Measurements from ENCODE around the gene RNF223. TPM values are rescaled to one million over a fixed set of nuclear protein-coding genes. Genes with fewer than 3 reads are reported as not detected.
A peak's percentile ranks its signal among the peaks of the same experiment; 100 is the strongest.

The RNF223 gene
- total and polyA plus RNA-seq, 11 donors, result not detected

DNA sequence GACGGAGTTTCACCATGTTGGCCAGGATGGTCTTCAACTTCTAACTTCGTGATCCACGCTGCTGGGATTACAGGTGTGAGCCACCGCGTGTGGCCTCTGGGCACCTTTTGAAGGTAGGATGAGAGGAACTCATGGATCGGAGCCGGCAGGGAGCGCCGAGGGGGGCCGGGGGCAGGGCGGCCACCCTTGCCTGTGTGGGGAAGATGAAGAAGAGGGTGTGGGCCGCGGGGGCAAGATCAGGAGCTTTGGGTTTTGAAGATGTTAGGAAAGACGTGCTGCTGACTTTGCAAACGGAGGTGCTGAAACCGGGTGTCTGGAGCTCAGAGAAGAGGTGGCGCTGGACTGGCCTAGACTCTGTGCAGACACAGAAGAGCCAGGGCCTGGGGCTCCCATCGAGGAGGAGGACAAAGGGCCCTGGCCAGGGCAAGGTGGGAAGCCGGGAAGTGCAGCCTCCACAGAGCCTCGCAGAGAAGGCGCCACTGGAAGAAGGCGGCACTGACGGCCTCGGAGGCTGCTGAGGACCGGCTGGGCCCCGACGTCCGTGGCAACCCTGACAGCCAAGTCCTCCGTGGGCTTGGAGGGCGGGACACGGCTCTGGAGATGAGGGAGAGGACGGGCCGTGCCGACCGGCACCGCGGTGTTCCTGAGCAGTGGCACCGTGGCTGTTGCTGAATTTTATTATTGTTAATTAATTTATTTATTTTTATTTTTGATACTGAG lies 13.7 kb downstream of the RNF223 start:
- Histone ChIP-seq H3K9me3 (no peaks in the 10 kb centered on the region), H3K27me3 (peaks cover 28 to 69% (median 46%) of the 10 kb centered on the region in 9 donors), H3K36me3 (no peaks in the 10 kb centered on the region), H3K4me1 (peaks cover 0 to 42% (median 18%) of the 10 kb centered on the region in 12 donors), H3K27ac (no peak overlapping the region), H3K4me3 (peak overlapping the region in 3 of 12 donors; percentile 49 to 65 (median 60))
- ATAC-seq (no peak), DNase-seq (no peak)
- intact Hi-C loops (cut with DNase I), result loop anchor here in 7 of 10 donors (5.0 kb wide), 5 partner anchors 33 to 78 kb away; partner anchors contain the start of genes AGRN (in 3 of the 7) and PERM1 (in 1 of the 7)
- 52 to 66% (median 59%) methylated on average over 38 of the region's 38 CpGs for WGBS, 4 donors
- TF ChIP-seq, protein P1, sequence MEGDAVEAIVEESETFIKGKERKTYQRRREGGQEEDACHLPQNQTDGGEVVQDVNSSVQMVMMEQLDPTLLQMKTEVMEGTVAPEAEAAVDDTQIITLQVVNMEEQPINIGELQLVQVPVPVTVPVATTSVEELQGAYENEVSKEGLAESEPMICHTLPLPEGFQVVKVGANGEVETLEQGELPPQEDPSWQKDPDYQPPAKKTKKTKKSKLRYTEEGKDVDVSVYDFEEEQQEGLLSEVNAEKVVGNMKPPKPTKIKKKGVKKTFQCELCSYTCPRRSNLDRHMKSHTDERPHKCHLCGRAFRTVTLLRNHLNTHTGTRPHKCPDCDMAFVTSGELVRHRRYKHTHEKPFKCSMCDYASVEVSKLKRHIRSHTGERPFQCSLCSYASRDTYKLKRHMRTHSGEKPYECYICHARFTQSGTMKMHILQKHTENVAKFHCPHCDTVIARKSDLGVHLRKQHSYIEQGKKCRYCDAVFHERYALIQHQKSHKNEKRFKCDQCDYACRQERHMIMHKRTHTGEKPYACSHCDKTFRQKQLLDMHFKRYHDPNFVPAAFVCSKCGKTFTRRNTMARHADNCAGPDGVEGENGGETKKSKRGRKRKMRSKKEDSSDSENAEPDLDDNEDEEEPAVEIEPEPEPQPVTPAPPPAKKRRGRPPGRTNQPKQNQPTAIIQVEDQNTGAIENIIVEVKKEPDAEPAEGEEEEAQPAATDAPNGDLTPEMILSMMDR (IDR thresholded peaks at IDR 0.05), result no peak
- TF ChIP-seq POLR2A (IDR thresholded peaks at IDR 0.05), result no peak

DNA sequence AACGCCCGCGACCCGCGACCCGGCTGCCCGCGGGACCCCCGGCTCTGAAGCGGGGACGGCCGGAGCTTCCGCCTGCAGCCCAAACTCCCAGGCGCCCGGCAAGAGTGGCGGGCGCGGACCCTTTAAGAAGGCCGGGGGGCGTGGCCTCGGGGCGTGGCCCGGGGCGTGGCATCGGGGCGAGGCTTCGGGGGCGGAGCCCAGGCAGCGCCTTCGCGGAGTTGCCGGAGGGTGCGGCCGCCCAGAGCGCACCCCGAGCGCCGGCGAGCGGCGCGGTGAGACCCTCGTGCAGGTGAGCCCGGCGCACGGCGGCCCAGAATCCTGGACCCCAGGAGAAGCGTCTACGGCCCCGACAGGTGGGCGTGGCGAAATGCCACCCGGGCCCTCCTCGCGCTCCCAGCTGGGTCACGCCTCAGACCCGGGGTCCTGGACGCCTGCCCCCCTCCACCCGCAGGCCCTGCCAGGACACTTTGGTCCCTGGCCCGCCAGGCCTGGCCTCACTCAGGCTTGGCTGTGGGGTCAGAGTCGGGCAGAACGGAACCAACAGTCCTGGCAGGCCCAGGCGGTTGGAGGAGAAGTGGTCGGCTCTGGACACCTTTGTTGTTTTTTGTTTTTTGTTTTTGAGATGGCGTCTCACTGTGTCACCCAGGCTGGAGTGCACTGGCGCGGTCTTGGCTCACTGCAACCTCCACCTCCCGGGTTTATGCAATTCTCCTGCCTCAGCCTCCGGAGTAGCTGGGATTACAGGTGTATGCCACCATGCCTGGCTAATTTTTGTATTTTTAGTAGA lies 14.4 kb downstream of the RNF223 start:
- intact Hi-C loops (cut with DNase I), result loop anchor here in 7 of 10 donors (2.0 to 5.0 kb wide), 6 partner anchors 23 to 77 kb away; partner anchors contain the start of genes AGRN (in 3 of the 7) and PERM1 (in 1 of the 7)
- peaks cover 28 to 69% (median 46%) of the 10 kb centered on the region in 9 donors for H3K27me3 ChIP-seq

DNA sequence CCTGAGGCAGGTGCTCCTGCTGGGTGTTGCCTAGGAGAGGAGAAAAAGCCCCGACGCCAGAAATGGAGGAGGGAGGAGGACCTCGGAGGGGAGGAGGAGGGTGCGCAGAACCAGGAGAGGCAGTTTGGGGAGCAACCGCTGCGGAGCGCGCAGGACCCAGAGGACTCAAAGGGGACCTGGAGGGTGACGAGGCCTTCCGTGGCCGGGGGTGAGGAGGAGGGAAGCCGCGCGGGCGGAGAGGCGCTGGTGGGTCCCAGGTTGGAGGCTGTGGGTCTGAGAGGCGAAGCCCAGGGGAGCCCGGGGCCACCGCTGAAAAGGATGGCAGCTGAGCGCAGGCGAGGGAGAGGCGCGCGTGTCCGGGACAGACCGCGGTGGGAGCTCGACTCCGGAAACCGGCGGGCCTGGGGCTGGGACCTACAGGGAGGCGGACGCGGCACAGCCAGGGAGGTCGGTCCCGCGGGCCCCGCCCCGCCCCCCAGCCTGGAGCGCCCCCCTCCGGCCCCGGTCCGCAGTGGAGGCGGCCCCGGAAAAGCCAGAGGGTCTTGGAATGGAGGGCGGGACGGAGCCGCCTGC lies 15.1 kb downstream of the RNF223 start:
- H3K4me3 ChIP-seq, result peak overlapping the region; percentile 37 to 70 (median 58)
- H3K9me3 ChIP-seq, result no peaks in the 10 kb centered on the region
- TF ChIP-seq, protein P1 (IDR thresholded peaks at IDR 0.05), result peak in 10 of 12 donors; percentile 22 to 54 (median 34)
- TF ChIP-seq POLR2A (IDR thresholded peaks at IDR 0.05), result no peak
- DNase-seq (no peak), ATAC-seq (peak in 2 of 4 donors; percentile 23 to 38)
- intact Hi-C loops (cut with DNase I), result loop anchor here in 1 of 10 donors (2.0 kb wide), 1 partner anchor 22 kb away; no protein-coding TSS in a partner anchor
- peak overlapping the region in 1 of 12 donors; percentile 24 for H3K27ac ChIP-seq
- H3K27me3 ChIP-seq, result peaks cover 24 to 62% (median 41%) of the 10 kb centered on the region in 9 donors
- H3K4me1 ChIP-seq, result peaks cover 0 to 39% (median 15%) of the 10 kb centered on the region in 12 donors
- H3K36me3 ChIP-seq, result peaks cover 0 to 2% (median 0%) of the 10 kb centered on the region in 9 donors
- WGBS, 4 donors, result 0 to 2% (median 1%) methylated on average over 34 to 48 of the region's 48 CpGs

More for the DNA sequence above, 14.4 kb downstream of the RNF223 start:
- H3K27ac ChIP-seq, result peak overlapping the region in 1 of 12 donors; percentile 24
- ATAC-seq (peak; percentile 66 to 94 (median 86)), DNase-seq (peak; percentile 86 to 95 (median 87))
- 3 to 12% (median 8%) methylated on average over 20 to 69 of the region's 69 CpGs for WGBS, 4 donors
- no peaks in the 10 kb centered on the region for H3K36me3 ChIP-seq
- H3K4me3 ChIP-seq, result peak overlapping the region; percentile 37 to 70 (median 58)
- TF ChIP-seq, protein P1 (IDR thresholded peaks at IDR 0.05), result peak in 2 of 12 donors; percentile 4
- no peak for TF ChIP-seq POLR2A (IDR thresholded peaks at IDR 0.05)
- H3K4me1 ChIP-seq, result peaks cover 0 to 42% (median 18%) of the 10 kb centered on the region in 12 donors
- no peaks in the 10 kb centered on the region for H3K9me3 ChIP-seq
